Gastroesophageal sphincter (tissue), 4 donors: ENCODE results near the gene EEF1A2. TPM values are rescaled to one million over a fixed set of nuclear protein-coding genes. Genes with fewer than 3 reads are reported as not detected.

Experiments used
- ATAC-seq: fragments of 150-250 bp; one replicate; pipeline ENCODE4 v1.9.1; 2016; ENCODE audit warnings: mild to moderate bottlenecking, moderate library complexity
- H3K27ac ChIP-seq, 4 donors: fragments of 200-600 bp; sonication (generic) in 3 of 4; 1 replicate in 3 of 4; 2 replicates in 1 of 4; pipeline ENCODE4 v1.5.1; 2016 to 2019
- H3K27me3 ChIP-seq: fragments of 200-600 bp; sonication (generic); one replicate; pipeline ENCODE4 v1.5.1; 2019
- H3K36me3 ChIP-seq, 2 donors: fragments of 200-600 bp; sonication (generic); one replicate each; pipeline ENCODE4 v1.5.1; 2019; ENCODE audit warnings: control low read depth in 1 of 2
- H3K4me1 ChIP-seq, 3 donors: fragments of 200-600 bp; sonication (generic); 1 replicate in 2 of 3; 2 replicates in 1 of 3; pipeline ENCODE4 v1.5.1; 2016 to 2019; ENCODE audit warnings: control low read depth in 2 of 3
- H3K4me3 ChIP-seq, 2 donors: fragments of 200-600 bp; sonication (generic); one replicate each; pipeline ENCODE4 v1.5.1; 2019; ENCODE audit warnings: mild to moderate bottlenecking in 1 of 2, moderate library complexity in 1 of 2
- H3K9me3 ChIP-seq, 3 donors: fragments of 200-600 bp; sonication (generic); one replicate each; pipeline ENCODE4 v1.5.1; 2017 to 2019; ENCODE audit warnings: control low read depth in 2 of 3
- EP300 ChIP-seq: sonication (generic); formaldehyde crosslinking; IDR thresholded peaks from one replicate; pipeline ENCODE4 v1.6.1; 2017; ENCODE audit warnings: antibody characterized with exemption, mild to moderate bottlenecking
- POLR2A ChIP-seq, 2 donors: fragments of 450-650 bp; IDR thresholded peaks; one replicate each; pipeline ENCODE4 v1.6.1; 2017; ENCODE audit warnings: antibody characterized with exemption in 2 of 2, mild to moderate bottlenecking in 2 of 2, moderate library complexity in 1 of 2
- POLR2AphosphoS5 ChIP-seq: sonication (generic); formaldehyde crosslinking; IDR thresholded peaks from one replicate; pipeline ENCODE4 v1.6.1; 2017; ENCODE audit warnings: antibody characterized with exemption
- WGBS, 2 donors: methylation state at CpG; one replicate each; pipeline ENCODE4 v1.1.5; 2018; ENCODE audit warnings: low coverage in 1 of 2; 5-methylcytosine and 5-hydroxymethylcytosine counted together
- total RNA-seq, 4 donors: library from RNA; depleted of rRNA; stranded (reverse); fragments of >200 nt; gene quantifications; one replicate each; pipeline ENCODE4 v1.1.0, GENCODE V29; 2016
- TF ChIP-seq, protein P1 (sequence below), 4 experiments: fragments of 200-600 bp in 2 of 4; fragments of 450-650 bp in 2 of 4; sonication (generic) in 1 of 4; IDR thresholded peaks; one replicate each; pipeline ENCODE4 v1.5.1; 2017 to 2019; ENCODE audit warnings: antibody characterized with exemption in 4 of 4, mild to moderate bottlenecking in 2 of 4, moderate library complexity in 2 of 4

The EEF1A2 gene
- total RNA-seq, 4 donors from 2014 or later, result 0.47 to 6.5 (median 3.4) TPM

DNA sequence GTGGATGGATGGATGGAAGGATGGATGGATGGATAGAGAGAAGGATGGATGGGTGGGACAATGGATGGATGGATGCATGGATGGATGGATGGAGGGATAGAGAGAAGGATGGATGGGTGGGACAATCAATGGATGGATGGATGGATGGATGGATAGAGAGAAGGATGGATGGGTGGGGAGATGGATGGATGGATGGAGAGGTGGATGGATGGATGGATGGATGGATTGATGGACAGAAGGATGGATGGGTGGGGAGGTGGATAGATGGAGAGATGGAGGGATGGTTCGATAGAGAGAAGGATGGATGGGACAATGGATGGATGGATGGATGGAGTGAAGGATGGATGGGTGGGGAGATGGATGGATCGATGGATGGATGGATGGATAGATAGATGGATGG lies 6.4 kb downstream of the EEF1A2 start:
- no peak for ATAC-seq
- TF ChIP-seq EP300, result no peak
- no peak for TF ChIP-seq POLR2A (IDR thresholded peaks at IDR 0.05)
- TF ChIP-seq, protein P1, sequence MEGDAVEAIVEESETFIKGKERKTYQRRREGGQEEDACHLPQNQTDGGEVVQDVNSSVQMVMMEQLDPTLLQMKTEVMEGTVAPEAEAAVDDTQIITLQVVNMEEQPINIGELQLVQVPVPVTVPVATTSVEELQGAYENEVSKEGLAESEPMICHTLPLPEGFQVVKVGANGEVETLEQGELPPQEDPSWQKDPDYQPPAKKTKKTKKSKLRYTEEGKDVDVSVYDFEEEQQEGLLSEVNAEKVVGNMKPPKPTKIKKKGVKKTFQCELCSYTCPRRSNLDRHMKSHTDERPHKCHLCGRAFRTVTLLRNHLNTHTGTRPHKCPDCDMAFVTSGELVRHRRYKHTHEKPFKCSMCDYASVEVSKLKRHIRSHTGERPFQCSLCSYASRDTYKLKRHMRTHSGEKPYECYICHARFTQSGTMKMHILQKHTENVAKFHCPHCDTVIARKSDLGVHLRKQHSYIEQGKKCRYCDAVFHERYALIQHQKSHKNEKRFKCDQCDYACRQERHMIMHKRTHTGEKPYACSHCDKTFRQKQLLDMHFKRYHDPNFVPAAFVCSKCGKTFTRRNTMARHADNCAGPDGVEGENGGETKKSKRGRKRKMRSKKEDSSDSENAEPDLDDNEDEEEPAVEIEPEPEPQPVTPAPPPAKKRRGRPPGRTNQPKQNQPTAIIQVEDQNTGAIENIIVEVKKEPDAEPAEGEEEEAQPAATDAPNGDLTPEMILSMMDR (IDR thresholded peaks at IDR 0.05), result no peak
- Histone ChIP-seq H3K9me3 (no peaks in the 10 kb centered on the region), H3K4me1 (peaks cover 0 to 27% (median 5%) of the 10 kb centered on the region in 3 donors), H3K27ac (no peak overlapping the region), H3K36me3 (no peaks in the 10 kb centered on the region), H3K4me3 (no peak overlapping the region), H3K27me3 (peaks cover 72% of the 10 kb centered on the region)
- 91 to 100% methylated on average over 2 of the region's 2 CpGs for WGBS, 2 donors

DNA sequence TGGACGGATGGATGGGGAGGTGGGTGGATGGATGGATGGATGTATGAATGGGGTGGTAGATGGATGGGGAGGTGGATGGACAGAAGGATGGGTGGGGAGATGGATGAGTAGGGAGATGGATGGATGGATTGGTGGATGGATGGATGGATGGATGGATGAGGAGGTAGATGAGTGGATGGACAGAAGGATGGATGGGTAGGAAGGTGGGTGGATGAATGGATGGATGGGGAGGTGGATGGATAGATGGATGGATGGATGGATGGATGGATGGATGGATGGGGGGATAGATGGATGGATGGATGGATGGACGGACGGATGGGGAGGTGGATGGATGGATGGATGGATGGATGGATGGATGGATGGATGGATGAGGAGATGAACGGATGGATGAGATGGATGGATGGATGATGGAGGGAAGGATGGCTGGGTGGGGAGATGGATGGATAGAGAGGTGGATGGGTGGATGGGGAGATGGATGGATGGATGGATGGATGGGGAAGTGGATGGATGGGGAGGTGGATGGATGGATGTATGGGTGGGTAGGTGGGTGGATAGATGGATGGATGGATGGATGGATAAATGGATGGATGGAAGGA lies 7.2 kb downstream of the EEF1A2 start:
- Histone ChIP-seq H3K4me3 (no peak overlapping the region), H3K36me3 (no peaks in the 10 kb centered on the region), H3K27me3 (peaks cover 72% of the 10 kb centered on the region), H3K9me3 (no peaks in the 10 kb centered on the region), H3K27ac (no peak overlapping the region), H3K4me1 (peaks cover 0 to 19% (median 5%) of the 10 kb centered on the region in 3 donors)
- TF ChIP-seq, protein P1 (IDR thresholded peaks at IDR 0.05), result no peak
- TF ChIP-seq POLR2AphosphoS5 (no peak), POLR2A (IDR thresholded peaks at IDR 0.05) (no peak), EP300 (no peak)
- 33 to 65% methylated on average over 3 to 4 of the region's 4 CpGs for WGBS, 2 donors
- no peak for ATAC-seq

DNA sequence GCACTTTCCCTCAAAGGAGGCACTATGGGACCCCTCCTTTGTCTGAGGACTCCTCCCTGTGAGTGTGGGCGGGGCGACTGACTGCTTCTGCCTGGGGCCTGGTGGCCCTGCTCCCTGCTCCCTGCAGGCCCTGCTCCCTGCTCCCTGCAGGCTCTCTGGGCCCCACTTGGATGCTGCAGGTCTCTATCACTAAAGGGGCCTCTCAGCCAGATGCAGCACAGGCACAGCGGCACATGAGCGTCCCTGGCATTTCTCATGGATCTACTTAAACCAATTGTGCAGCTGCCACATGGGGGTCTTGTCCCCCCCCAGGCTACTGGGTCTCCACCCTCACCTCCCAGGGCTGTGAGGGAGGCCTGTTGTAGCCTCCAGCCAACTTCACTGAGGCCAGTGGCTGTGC lies 7.8 kb downstream of the EEF1A2 start:
- peaks cover 0 to 12% (median 0%) of the 10 kb centered on the region in 3 donors for H3K4me1 ChIP-seq
- TF ChIP-seq EP300 (no peak), POLR2A (IDR thresholded peaks at IDR 0.05) (no peak), POLR2AphosphoS5 (no peak)
- TF ChIP-seq, protein P1 (IDR thresholded peaks at IDR 0.05), result no peak
- H3K36me3 ChIP-seq, result no peaks in the 10 kb centered on the region
- 75% methylated on average over 2 of the region's 4 CpGs; no CpG with 5 or more reads in 1 of the 2 donors for WGBS, 2 donors
- peaks cover 0 to 6% (median 0%) of the 10 kb centered on the region in 3 donors for H3K9me3 ChIP-seq
- no peak overlapping the region for H3K27ac ChIP-seq
- ATAC-seq, result no peak
- no peak overlapping the region for H3K4me3 ChIP-seq
- H3K27me3 ChIP-seq, result peaks cover 75% of the 10 kb centered on the region

DNA sequence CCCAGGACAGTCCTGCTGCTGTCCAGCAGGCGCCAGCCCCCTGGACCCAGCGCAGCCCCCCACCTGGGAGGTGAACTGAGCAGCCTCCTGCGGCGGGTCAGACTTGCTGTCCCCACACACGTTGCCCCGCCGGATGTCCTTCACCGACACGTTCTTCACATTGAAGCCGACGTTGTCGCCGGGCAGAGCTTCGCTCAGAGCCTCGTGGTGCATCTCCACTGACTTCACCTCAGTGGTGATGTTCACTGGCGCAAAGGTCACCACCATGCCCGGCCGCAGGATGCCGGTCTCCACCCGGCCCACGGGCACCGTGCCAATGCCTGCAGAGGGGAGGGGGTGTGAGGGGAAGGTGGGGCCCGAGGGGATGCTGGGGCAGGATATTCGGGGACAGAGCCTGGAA lies 8.5 kb downstream of the EEF1A2 start:
- H3K36me3 ChIP-seq, result no peaks in the 10 kb centered on the region
- H3K27me3 ChIP-seq, result peaks cover 75% of the 10 kb centered on the region
- no peak for ATAC-seq
- no peak overlapping the region for H3K27ac ChIP-seq
- H3K9me3 ChIP-seq, result peaks cover 0 to 8% (median 0%) of the 10 kb centered on the region in 3 donors
- no peak overlapping the region for H3K4me3 ChIP-seq
- TF ChIP-seq EP300 (no peak), POLR2A (IDR thresholded peaks at IDR 0.05) (no peak), POLR2AphosphoS5 (no peak)
- TF ChIP-seq, protein P1 (IDR thresholded peaks at IDR 0.05), result no peak
- 39% methylated on average over 2 of the region's 24 CpGs; no CpG with 5 or more reads in 1 of the 2 donors for whole genome bisulfite sequencing, 2 donors
- peaks cover 0 to 7% (median 0%) of the 10 kb centered on the region in 3 donors for H3K4me1 ChIP-seq
